H1 (cell line): Measurements from ENCODE around the gene DHH. TPM values are rescaled to one million over a fixed set of nuclear protein-coding genes. Genes with fewer than 3 reads are reported as not detected.

Experiments used
- CTCF ChIA-PET: fragments of 300-600 bp; sonication (Branson Sonifier 250); formaldehyde crosslinking; loops from one replicate; lab custom pipeline; 2021; ENCODE audit not compliant: partially characterized antibody; lab: Charles Lee
- POLR2A ChIA-PET: fragments of 300-600 bp; sonication (Branson Sonifier 250); formaldehyde crosslinking; loops from one replicate; lab custom pipeline; 2021; ENCODE audit warnings: inconsistent platforms; ENCODE audit not compliant: partially characterized antibody; lab: Charles Lee
- DNase-seq, 2 experiments: peaks; one replicate each; pipeline versions ENCODE4 v3.0.0 to v3.0.0-alpha.2; 2010 to 2022; ENCODE audit warnings: low spot score in 2 of 2, low read depth in 1 of 2, mixed read lengths in 1 of 2
- FAIRE-seq: peaks from 2 replicates; lab custom pipeline; 2011; peaks lifted over from hg19 to GRCh38; lab: Jason Lieb, UNC
- H2AFZ ChIP-seq: 2 replicates; pipeline ENCODE4 v1.8.1; 2012; ENCODE audit warnings: low read length, inconsistent platforms
- H2AK5ac ChIP-seq: 2 replicates; pipeline ENCODE4 v1.6.1; 2013; ENCODE audit warnings: low read depth, low read length
- H2BK120ac ChIP-seq: replicated peaks from 2 replicates; pipeline ENCODE3; 2013; ENCODE audit warnings: low read depth, low read length, inconsistent platforms
- H2BK12ac ChIP-seq: 2 replicates; pipeline ENCODE4 v1.6.1; 2013; ENCODE audit warnings: low read depth, low read length
- H2BK15ac ChIP-seq: 2 replicates; pipeline ENCODE4 v1.6.1; 2013; ENCODE audit warnings: low read length
- H2BK20ac ChIP-seq: 2 replicates; pipeline ENCODE4 v1.6.1; 2013; ENCODE audit warnings: low read length
- H2BK5ac ChIP-seq: 2 replicates; pipeline ENCODE4 v1.6.1; 2013; ENCODE audit warnings: low read depth, low read length
- H3K14ac ChIP-seq: 2 replicates; pipeline ENCODE4 v1.6.1; 2013; ENCODE audit warnings: inconsistent platforms; ENCODE audit not compliant: insufficient read length
- H3K18ac ChIP-seq: 2 replicates; pipeline ENCODE4 v1.6.1; 2013; ENCODE audit warnings: low read length; ENCODE audit errors: extremely low read depth
- H3K23ac ChIP-seq: 2 replicates; pipeline ENCODE4 v1.6.1; 2013; ENCODE audit warnings: inconsistent platforms; ENCODE audit not compliant: insufficient read length
- H3K23me2 ChIP-seq: 2 replicates; pipeline ENCODE4 v1.6.1; 2013; ENCODE audit warnings: low read depth, low read length
- H3K27ac ChIP-seq: 2 replicates; pipeline ENCODE4 v1.6.1; 2011; ENCODE audit warnings: low read depth, low read length, inconsistent platforms
- H3K27me3 ChIP-seq, 4 experiments: replicated peaks in 1 of 4; 1 replicate in 1 of 4; 2 replicates in 3 of 4; pipeline versions ENCODE4 v1.6.1 to v1.8.1; 2011 to 2013; ENCODE audit warnings: low read length in 3 of 4, mild to moderate bottlenecking in 3 of 4, inconsistent platforms in 2 of 4, mixed read lengths in 2 of 4, moderate library complexity in 1 of 4; ENCODE audit not compliant: control insufficient read depth in 3 of 4, insufficient read depth in 3 of 4; ENCODE audit errors: extremely low read depth in 1 of 4
- H3K36me3 ChIP-seq, 4 experiments: 2 replicates each; pipeline versions ENCODE4 v1.6.1 to v1.8.1; 2011 to 2013; ENCODE audit warnings: mild to moderate bottlenecking in 4 of 4, low read length in 3 of 4, moderate library complexity in 2 of 4, control low read depth in 1 of 4, inconsistent platforms in 1 of 4; ENCODE audit not compliant: insufficient read depth in 4 of 4, control insufficient read depth in 2 of 4
- H3K4ac ChIP-seq: replicated peaks from 2 replicates; pipeline ENCODE3; 2013; ENCODE audit warnings: low read length, low read depth, mixed read lengths, inconsistent platforms; ENCODE audit not compliant: insufficient read length
- H3K4me1 ChIP-seq, 4 experiments: replicated peaks in 1 of 4; 1 replicate in 1 of 4; 2 replicates in 3 of 4; pipeline versions ENCODE4 v1.6.1 to v1.8.1; 2011 to 2013; ENCODE audit warnings: low read length in 3 of 4, inconsistent platforms in 2 of 4, mixed read lengths in 1 of 4; ENCODE audit not compliant: insufficient read depth in 4 of 4, control insufficient read depth in 3 of 4
- H3K4me2 ChIP-seq, 2 experiments: 2 replicates each; pipeline versions ENCODE4 v1.6.1 to v1.8.1; 2011 to 2013; ENCODE audit warnings: low read depth in 2 of 2, low read length in 2 of 2, control low read depth in 1 of 2, inconsistent platforms in 1 of 2, mild to moderate bottlenecking in 1 of 2; ENCODE audit not compliant: insufficient read depth in 1 of 2
- H3K4me3 ChIP-seq, 4 experiments: fragments of 200-600, 300-600 bp in 1 of 4; sonication (generic), shearing (Covaris generic), sonication (Bioruptor Twin) in 1 of 4; 2 replicates each; pipeline versions ENCODE4 v1.5.1 to v1.8.1; 2011 to 2016; ENCODE audit warnings: low read length in 4 of 4, low read depth in 3 of 4, control low read depth in 2 of 4, inconsistent platforms in 2 of 4, mild to moderate bottlenecking in 2 of 4, mixed read lengths in 1 of 4, moderate library complexity in 1 of 4; ENCODE audit not compliant: insufficient read depth in 2 of 4; ENCODE audit errors: extremely low read depth in 1 of 4
- H3K56ac ChIP-seq: replicated peaks from 2 replicates; pipeline ENCODE3; 2013; ENCODE audit warnings: low read depth, mild to moderate bottlenecking, mixed read lengths, low read length, inconsistent platforms; ENCODE audit not compliant: insufficient read length
- H3K79me1 ChIP-seq: 2 replicates; pipeline ENCODE4 v1.6.1; 2013; ENCODE audit warnings: low read depth, low read length, control low read depth
- H3K79me2 ChIP-seq, 2 experiments: 2 replicates each; pipeline versions ENCODE4 v1.6.1 to v1.8.1; 2012 to 2013; ENCODE audit warnings: low read length in 2 of 2, mild to moderate bottlenecking in 2 of 2, inconsistent platforms in 1 of 2; ENCODE audit not compliant: insufficient read depth in 2 of 2, control insufficient read depth in 1 of 2
- H3K9ac ChIP-seq, 4 experiments: replicated peaks in 1 of 4; 1 replicate in 1 of 4; 2 replicates in 3 of 4; pipeline versions ENCODE4 v1.6.1 to v1.8.1; 2011 to 2013; ENCODE audit warnings: low read depth in 3 of 4, low read length in 3 of 4, control low read depth in 2 of 4, mild to moderate bottlenecking in 2 of 4, moderate library complexity in 2 of 4, inconsistent platforms in 1 of 4; ENCODE audit errors: extremely low read depth in 1 of 4
- H3K9me3 ChIP-seq, 2 experiments: 2 replicates each; pipeline versions ENCODE4 v1.6.1 to v1.8.1; 2012 to 2013; ENCODE audit warnings: mild to moderate bottlenecking in 2 of 2, moderate library complexity in 2 of 2, control low read depth in 1 of 2, inconsistent platforms in 1 of 2, low read depth in 1 of 2, low read length in 1 of 2, mixed read lengths in 1 of 2; ENCODE audit not compliant: insufficient read depth in 2 of 2
- H4K20me1 ChIP-seq, 2 experiments: replicated peaks in 1 of 2; 2 replicates each; pipeline versions ENCODE3 to v1.8.1; 2011 to 2013; ENCODE audit warnings: inconsistent platforms in 2 of 2, low read length in 2 of 2, mild to moderate bottlenecking in 1 of 2; ENCODE audit not compliant: insufficient read depth in 2 of 2, control insufficient read depth in 1 of 2
- H4K5ac ChIP-seq: 2 replicates; pipeline ENCODE4 v1.6.1; 2013; ENCODE audit warnings: low read length, low read depth, mixed read lengths, inconsistent platforms; ENCODE audit not compliant: insufficient read length
- H4K8ac ChIP-seq: 2 replicates; pipeline ENCODE4 v1.8.0; 2013; ENCODE audit warnings: mild to moderate bottlenecking, moderate library complexity, low read length, inconsistent platforms; ENCODE audit not compliant: insufficient read depth; ENCODE audit errors: extremely low read depth
- H4K91ac ChIP-seq: replicated peaks from 2 replicates; pipeline ENCODE3; 2013; ENCODE audit warnings: low read length, mixed read lengths, inconsistent platforms; ENCODE audit not compliant: insufficient read length
- HDAC6 ChIP-seq: IDR thresholded peaks from one replicate; pipeline ENCODE4 v1.7.1; 2012; ENCODE audit warnings: low read depth, mild to moderate bottlenecking, inconsistent platforms, low read length, moderate library complexity
- JUN ChIP-seq: IDR thresholded peaks from 2 replicates; pipeline ENCODE4 v1.6.1; 2011; ENCODE audit warnings: low read depth, mild to moderate bottlenecking, improper control_type of control experiment, low read length
- JUND ChIP-seq: IDR thresholded peaks from 2 replicates; pipeline ENCODE4 v1.6.1; 2011; ENCODE audit warnings: mild to moderate bottlenecking, improper control_type of control experiment, low read length
- POLR2AphosphoS5 ChIP-seq: IDR thresholded peaks from 2 replicates; pipeline ENCODE4 v1.6.1; 2011; ENCODE audit warnings: low read depth, low read length
- SP4 ChIP-seq: IDR thresholded peaks from 2 replicates; pipeline ENCODE4 v1.6.1; 2012; ENCODE audit warnings: low read length, inconsistent platforms
- SRF ChIP-seq: IDR thresholded peaks from 2 replicates; pipeline ENCODE4 v1.6.1; 2011; ENCODE audit warnings: mild to moderate bottlenecking, low read depth, low read length, moderate library complexity
- TAF7 ChIP-seq: optimal IDR thresholded peaks from 2 replicates; pipeline ENCODE3; 2011; ENCODE audit warnings: low read depth, mild to moderate bottlenecking, inconsistent platforms, low read length, moderate library complexity, borderline replicate concordance
- ZNF274 ChIP-seq: IDR thresholded peaks from 2 replicates; pipeline ENCODE4 v1.7.0; 2012; ENCODE audit warnings: low read length, borderline replicate concordance; ENCODE audit errors: extremely low read depth
- WGBS, 2 experiments: shearing (Covaris generic) in 1 of 2; methylation state at CpG; one replicate each; pipeline versions ENCODE4 v1.1.6 to v1.1.7; 2013 to 2015; ENCODE audit warnings: low lambda C conversion rate in 2 of 2, mixed read lengths in 2 of 2, inconsistent platforms in 1 of 2, low coverage in 1 of 2, missing lambda C conversion rate in 1 of 2; ENCODE audit not compliant: insufficient replicate concordance in 2 of 2, insufficient coverage in 1 of 2, insufficient read length in 1 of 2; ENCODE audit errors: extremely low coverage in 1 of 2, missing lambda C conversion rate in 1 of 2; 5-methylcytosine and 5-hydroxymethylcytosine counted together
- polyA plus RNA-seq, 7 experiments: library from polyadenylated mRNA; depleted of rRNA in 3 of 7; stranded (reverse) in 5 of 7; unstranded in 2 of 7; fragments of >200 nt in 5 of 7; fragments of 200-250 nt in 2 of 7; gene quantifications; 1 replicate in 5 of 7; 2 replicates in 1 of 7; 4 replicates in 1 of 7; pipeline versions ENCODE4 v1.2.1 to v1.2.3, GENCODE V29; 2011 to 2013; ENCODE audit warnings: missing spikeins in 2 of 7, mixed read lengths in 2 of 7
- total RNA-seq: library from RNA; stranded (reverse); fragmentation: NEBNext Ultra II Directional; extraction: Animal tissue kit (Norgen Biotek cat#: 25700); gene quantifications from 2 replicates; pipeline ENCODE4 v1.2.1, GENCODE V29; 2021

Gene DHH
- total and polyA plus RNA-seq, 2 of the 8 experiments (the other 6 are each of a cell fraction or from before 2014, with no cell fraction given), result 0.03 to 0.11 TPM

DNA sequence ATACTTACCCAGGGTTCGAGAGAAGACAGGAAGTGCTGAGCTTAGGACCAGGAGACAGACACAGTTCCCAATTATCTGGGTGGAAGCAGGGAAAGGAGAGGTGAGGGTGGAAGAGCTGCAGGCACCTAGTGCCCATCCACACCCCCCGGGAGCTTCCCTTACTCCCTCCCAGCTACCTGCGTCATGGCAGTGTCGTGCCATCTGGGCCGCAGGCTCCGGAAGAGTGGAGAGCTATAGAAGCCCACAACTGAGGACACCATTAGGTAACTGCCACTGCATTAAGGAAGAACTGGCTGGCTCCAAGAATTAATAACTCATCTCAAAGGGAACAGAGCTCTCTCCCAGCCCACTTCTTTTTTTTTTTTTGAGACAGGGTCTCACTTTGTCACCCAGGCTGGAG, 5.8 kb upstream of the DHH start:
- Histone ChIP-seq H3K4me2 (no peak overlapping the region), H3K9ac (no peak overlapping the region), H3K18ac (no peak overlapping the region), H3K4me3 (no peak overlapping the region), H3K23me2 (no peaks in the 10 kb centered on the region), H2BK20ac (no peak overlapping the region)
- no peak for DNase-seq
- TF ChIP-seq SP4 (no peak), SRF (no peak), ZNF274 (no peak), POLR2AphosphoS5 (no peak), HDAC6 (no peak), JUN (no peak), TAF7 (no peak), JUND (no peak)
- TF ChIP-seq, all 59 proteins: peak for 0
- H3K23ac ChIP-seq, result no peak overlapping the region
- no peak for FAIRE-seq
- H2BK5ac ChIP-seq, result no peak overlapping the region
- H4K8ac ChIP-seq, result no peak overlapping the region
- no peaks in the 10 kb centered on the region for H3K79me2 ChIP-seq
- H3K4me1 ChIP-seq, result no peaks in the 10 kb centered on the region; a peak in 2 of 7 replicates
- no peak overlapping the region for H2BK12ac ChIP-seq
- H3K4ac ChIP-seq, result no peak overlapping the region
- H3K27ac ChIP-seq, result no peak overlapping the region
- H4K91ac ChIP-seq, result no peak overlapping the region
- 94% methylated on average over 6 of the region's 6 CpGs; no CpG with 5 or more reads in 1 of the 2 experiments for WGBS, 2 experiments
- POLR2A ChIA-PET, result interaction anchor here (1.2 to 4.4 kb wide), 5 partner anchors 9 to 31 kb away, joined by 3 to 27 read pairs (median 5); partner anchors contain the start of genes LMBR1L and TUBA1B
- CTCF ChIA-PET, result interaction anchor here (0.6 to 16.2 kb wide), 15 partner anchors 8 to 190 kb away, joined by 3 to 235 read pairs (median 6); partner anchors contain the start of genes LMBR1L, TUBA1B and WNT10B
- no peak overlapping the region for H3K56ac ChIP-seq
- H3K79me1 ChIP-seq, result no peaks in the 10 kb centered on the region
- H2AK5ac ChIP-seq, result no peak overlapping the region
- no peak overlapping the region for H2BK120ac ChIP-seq
- H4K5ac ChIP-seq, result no peak overlapping the region
- H3K9me3 ChIP-seq, result no peaks in the 10 kb centered on the region
- H3K14ac ChIP-seq, result no peak overlapping the region
- H2BK15ac ChIP-seq, result no peak overlapping the region
- no peak overlapping the region for H2AFZ ChIP-seq
- H4K20me1 ChIP-seq, result peaks cover 0 to 4% of the 10 kb centered on the region in 2 experiments
- H3K27me3 ChIP-seq, result peaks cover 0 to 1% (median 0%) of the 10 kb centered on the region in 4 experiments; a peak in 3 of 7 replicates
- peaks cover 10 to 33% (median 22%) of the 10 kb centered on the region in 4 experiments; a peak in 7 of 8 replicates for H3K36me3 ChIP-seq
